PC-3 (cell line): Measurements from ENCODE around the gene TLE6. TPM values are rescaled to one million over a fixed set of nuclear protein-coding genes. Genes with fewer than 3 reads are reported as not detected.

Experiments
- ATAC-seq: fragments of 200-7000 bp; cut with Tn5 transposase; 2 replicates; pipeline ENCODE4 v1.9.1; 2020; ENCODE audit warnings: mild to moderate bottlenecking, moderate library complexity
- BruUV-seq: library from RNA; stranded (reverse); fragments of 400-500 nt; replicated peaks from 2 replicates; lab custom pipeline; 2021; lab: Mats Ljungman, UMichigan
- CTCF ChIA-PET: fragments of 300-600 bp; sonication (Branson Sonifier 250); formaldehyde crosslinking; loops from one replicate; lab custom pipeline; 2022; ENCODE audit warnings: antibody characterized with exemption; lab: Charles Lee
- POLR2A ChIA-PET: fragments of 300-600 bp; sonication (Branson Sonifier 250); formaldehyde crosslinking; loops from one replicate; lab custom pipeline; 2022; ENCODE audit warnings: antibody characterized with exemption; ENCODE audit not compliant: unreplicated experiment; lab: Charles Lee
- DNase-seq: peaks from one replicate; pipeline ENCODE4 v3.0.0-alpha.2; 2015
- H2AFZ ChIP-seq: fragments of 300-600 bp; sonication (generic); 2 replicates; pipeline ENCODE4 v1.6.0; 2016; ENCODE audit warnings: antibody characterized with exemption, low read length
- H3F3A ChIP-seq: fragments of 300-600 bp; sonication (generic); one replicate; pipeline ENCODE4 v1.6.0; 2017; ENCODE audit warnings: antibody characterized with exemption, low read length, control low read depth, mild to moderate bottlenecking; ENCODE audit not compliant: unreplicated experiment
- H3K27ac ChIP-seq: fragments of 300-600 bp; sonication (generic); 2 replicates; pipeline ENCODE4 v1.5.1; 2016; ENCODE audit warnings: mild to moderate bottlenecking, low read length
- H3K27me3 ChIP-seq: fragments of 300-600 bp; sonication (generic); 2 replicates; pipeline ENCODE4 v1.6.1; 2016; ENCODE audit warnings: low read length, mixed read lengths
- H3K36me3 ChIP-seq: fragments of 300-600 bp; sonication (generic); 2 replicates; pipeline ENCODE4 v1.6.1; 2016; ENCODE audit warnings: low read depth, mixed run types, low read length, mixed read lengths
- H3K4me1 ChIP-seq: fragments of 300-600 bp; sonication (generic); 2 replicates; pipeline ENCODE4 v1.5.1; 2016; ENCODE audit warnings: low read length; ENCODE audit not compliant: insufficient read depth
- H3K4me2 ChIP-seq: fragments of 300-600 bp; sonication (generic); 2 replicates; pipeline ENCODE4 v1.6.0; 2016; ENCODE audit warnings: low read length
- H3K4me3 ChIP-seq: fragments of 300-600 bp; sonication (generic); 2 replicates; pipeline ENCODE4 v1.5.1; 2016; ENCODE audit warnings: mild to moderate bottlenecking, low read length, mixed read lengths
- H3K79me2 ChIP-seq: fragments of 300-600 bp; sonication (generic); 2 replicates; pipeline ENCODE4 v1.6.1; 2017; ENCODE audit warnings: low read length, mixed read lengths
- H3K9ac ChIP-seq: fragments of 300-600 bp; sonication (generic); 2 replicates; pipeline ENCODE4 v1.6.0; 2016; ENCODE audit warnings: mild to moderate bottlenecking, low read length
- H3K9me2 ChIP-seq: fragments of 300-600 bp; sonication (generic); replicated peaks from 2 replicates; pipeline ENCODE4 v1.6.1; 2016; ENCODE audit warnings: mixed run types, low read length, mixed read lengths
- H3K9me3 ChIP-seq: fragments of 300-600 bp; sonication (generic); 2 replicates; pipeline ENCODE4 v1.6.1; 2016; ENCODE audit warnings: low read length, mixed read lengths
- H4K20me1 ChIP-seq: fragments of 300-600 bp; sonication (generic); 2 replicates; pipeline ENCODE4 v1.6.1; 2016; ENCODE audit warnings: low read length, mixed read lengths
- CTCF ChIP-seq: fragments of 300-600 bp; sonication (generic); conservative IDR thresholded peaks from 2 replicates; pipeline ENCODE4 v1.5.1; 2017; ENCODE audit warnings: antibody characterized with exemption, low read depth, mild to moderate bottlenecking, low read length
- EZH2 ChIP-seq: fragments of 300-600 bp; sonication (generic); IDR thresholded peaks from one replicate; pipeline ENCODE4 v1.6.1; 2017; ENCODE audit warnings: antibody characterized with exemption, mild to moderate bottlenecking, low read length; ENCODE audit not compliant: unreplicated experiment
- EZH2phosphoT487 ChIP-seq: fragments of 300-600 bp; sonication (generic); IDR thresholded peaks from 2 replicates; pipeline ENCODE4 v1.6.1; 2018; ENCODE audit warnings: mild to moderate bottlenecking, antibody characterized with exemption, low read length, borderline replicate concordance
- intact Hi-C: fragments of 100-400 bp; cut with micrococcal nuclease; formaldehyde crosslinking; loops from 2 replicates; pipeline ENCODE4 v1.9.0; 2023
- total RNA-seq: library from RNA; depleted of rRNA; stranded (reverse); fragments of >200 nt; gene quantifications from 2 replicates; pipeline ENCODE4 v1.2.3, GENCODE V29; 2014

TLE6 gene
- total RNA-seq, 1 experiment from 2014 or later: 1.9 TPM

- Histone ChIP-seq H3K79me2 (no peaks in the 10 kb centered on the region), H3K27ac (no peak overlapping the region), H3K4me3 (no peak overlapping the region), H2AFZ (no peak overlapping the region), H3F3A (no peaks in the 10 kb centered on the region), H3K9ac (no peak overlapping the region), H4K20me1 (no peaks in the 10 kb centered on the region), H3K36me3 (no peaks in the 10 kb centered on the region), H3K4me2 (0 out of 2 replicates have a peak overlapping the region, but pooled peaks have one; percentile 73), H3K4me1 (no peaks in the 10 kb centered on the region), H3K9me2 (no peaks in the 10 kb centered on the region), H3K27me3 (no peaks in the 10 kb centered on the region), H3K9me3 (no peaks in the 10 kb centered on the region)
- CTCF ChIA-PET: no interaction called here
- POLR2A ChIA-PET: no interaction called here
- TF ChIP-seq EZH2phosphoT487 (no peak), EZH2 (no peak), CTCF (no peak)
- ATAC-seq (no peak), DNase-seq (no peak)
- no TSS peak for BruUV-seq
- intact Hi-C loops: no loop called here
Observed at GRCh38 chr19:2978166-2978767, 903 bp downstream of the TLE6 start.

- no peaks in the 10 kb centered on the region for H3K9me3 ChIP-seq
- TF ChIP-seq CTCF (no peak), EZH2phosphoT487 (no peak), EZH2 (no peak)
- no peaks in the 10 kb centered on the region for H3K9me2 ChIP-seq
- no peak overlapping the region for H2AFZ ChIP-seq
- H3K79me2 ChIP-seq: no peaks in the 10 kb centered on the region
- ChIA-PET POLR2A (no interaction called here), CTCF (no interaction called here)
- H3K9ac ChIP-seq: no peak overlapping the region
- no peaks in the 10 kb centered on the region for H3K4me1 ChIP-seq
- no TSS peak for BruUV-seq
- no peak for ATAC-seq
- no peaks in the 10 kb centered on the region for H4K20me1 ChIP-seq
- intact Hi-C loops: no loop called here
- H3K27ac ChIP-seq: no peak overlapping the region
- H3K4me3 ChIP-seq: no peak overlapping the region
- no peaks in the 10 kb centered on the region for H3K36me3 ChIP-seq
- no peaks in the 10 kb centered on the region for H3F3A ChIP-seq
- DNase-seq: no peak
- no peaks in the 10 kb centered on the region for H3K27me3 ChIP-seq
- H3K4me2 ChIP-seq: no peak overlapping the region
Observed at GRCh38 chr19:2978772-2979171, 1.4 kb downstream of the TLE6 start.

- intact Hi-C loops: no loop called here
- no TSS peak for BruUV-seq
- Histone ChIP-seq H3K9me2 (no peaks in the 10 kb centered on the region), H3F3A (no peaks in the 10 kb centered on the region), H3K9ac (no peak overlapping the region), H3K9me3 (no peaks in the 10 kb centered on the region), H3K27ac (no peak overlapping the region), H3K79me2 (no peaks in the 10 kb centered on the region), H3K4me1 (no peaks in the 10 kb centered on the region), H3K36me3 (no peaks in the 10 kb centered on the region), H3K27me3 (no peaks in the 10 kb centered on the region), H2AFZ (no peak overlapping the region), H4K20me1 (no peaks in the 10 kb centered on the region), H3K4me3 (no peak overlapping the region), H3K4me2 (no peak overlapping the region)
- no peak for TF ChIP-seq CTCF
- TF ChIP-seq EZH2phosphoT487: no peak
- no peak for TF ChIP-seq EZH2
- DNase-seq (no peak), ATAC-seq (no peak)
- CTCF ChIA-PET: no interaction called here
- POLR2A ChIA-PET: no interaction called here
Observed at GRCh38 chr19:2981898-2982297, 4.5 kb downstream of the TLE6 start.
